SHP77 treated with DMSO at 0.1 percent for 48 hours (cell line): ENCODE data around the gene DACT1.

Source experiments
- DNase-seq: peaks from one replicate; lab custom pipeline; 2025; lab: John Stamatoyannopoulos, UW

Gene DACT1

DNA sequence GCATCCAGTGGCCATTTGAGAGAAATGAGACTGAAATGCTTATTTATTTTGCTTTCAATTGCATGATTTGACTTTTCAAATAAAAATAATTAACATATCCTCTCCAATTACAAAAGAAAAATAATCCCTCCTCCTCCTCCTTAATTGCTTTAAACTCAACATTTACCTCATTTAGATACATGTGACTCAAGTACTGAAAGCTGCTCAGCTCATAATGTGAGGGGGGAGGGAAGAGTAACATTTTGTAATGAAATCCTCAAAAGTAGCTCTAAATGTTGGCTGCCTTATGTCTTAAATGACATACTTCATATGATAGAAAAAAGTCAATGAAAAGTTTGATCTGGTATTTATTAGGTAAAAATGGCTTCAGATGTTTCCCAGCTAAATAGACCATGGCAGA is 29.0 kb downstream of the DACT1 start:
- DNase-seq, result no peak

DNA sequence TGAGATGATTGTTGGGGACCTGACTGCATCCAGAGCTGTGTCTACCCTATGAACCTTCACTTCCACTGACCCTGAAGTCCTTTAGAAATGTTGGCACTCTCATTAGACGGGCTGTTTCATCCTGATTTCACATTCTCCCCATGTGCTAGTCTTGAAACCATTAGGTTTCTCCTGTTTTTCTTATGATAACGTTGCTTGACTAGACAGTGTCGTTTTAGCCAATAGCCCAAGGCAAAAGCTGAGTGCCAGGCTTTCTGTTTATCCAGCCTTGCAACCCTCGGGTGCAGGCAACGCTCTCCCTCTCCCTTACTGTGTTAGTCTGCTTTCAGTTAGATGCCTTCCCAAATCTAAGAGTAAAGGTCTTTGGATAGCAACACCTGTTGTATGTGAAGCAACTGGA is 30.1 kb downstream of the DACT1 start:
- no peak for DNase-seq

DNA sequence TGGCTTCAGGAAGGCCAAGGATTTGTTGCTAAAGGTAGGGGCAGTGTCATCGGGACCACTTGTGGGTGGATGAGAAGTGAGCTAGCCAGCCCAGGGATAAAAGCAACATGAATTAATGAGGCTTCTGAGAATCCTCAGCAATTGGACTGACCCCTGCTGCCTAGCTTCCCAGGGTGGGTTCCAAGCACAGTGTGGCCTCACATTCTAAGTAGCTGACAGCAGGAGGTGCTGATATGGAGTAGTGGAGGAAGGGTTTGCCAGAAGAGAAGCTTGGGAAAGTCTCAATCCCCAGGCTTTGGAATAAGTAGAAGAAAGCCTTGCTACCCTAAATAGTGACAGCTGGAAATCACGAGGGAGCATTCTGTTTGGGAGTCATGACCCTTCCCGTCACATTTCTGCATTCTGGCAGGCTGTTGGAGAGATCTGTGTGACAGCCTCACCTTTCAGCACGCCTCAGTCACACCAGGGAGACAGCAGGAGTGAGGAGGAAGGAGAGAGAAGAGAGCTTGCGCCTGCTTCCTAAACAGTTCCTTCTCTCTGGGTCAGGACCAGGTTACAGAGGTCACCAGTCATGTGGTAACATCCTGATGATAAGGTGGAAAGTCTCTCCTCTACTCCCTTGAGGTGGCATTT is 31.2 kb downstream of the DACT1 start:
- no peak for DNase-seq

DNA sequence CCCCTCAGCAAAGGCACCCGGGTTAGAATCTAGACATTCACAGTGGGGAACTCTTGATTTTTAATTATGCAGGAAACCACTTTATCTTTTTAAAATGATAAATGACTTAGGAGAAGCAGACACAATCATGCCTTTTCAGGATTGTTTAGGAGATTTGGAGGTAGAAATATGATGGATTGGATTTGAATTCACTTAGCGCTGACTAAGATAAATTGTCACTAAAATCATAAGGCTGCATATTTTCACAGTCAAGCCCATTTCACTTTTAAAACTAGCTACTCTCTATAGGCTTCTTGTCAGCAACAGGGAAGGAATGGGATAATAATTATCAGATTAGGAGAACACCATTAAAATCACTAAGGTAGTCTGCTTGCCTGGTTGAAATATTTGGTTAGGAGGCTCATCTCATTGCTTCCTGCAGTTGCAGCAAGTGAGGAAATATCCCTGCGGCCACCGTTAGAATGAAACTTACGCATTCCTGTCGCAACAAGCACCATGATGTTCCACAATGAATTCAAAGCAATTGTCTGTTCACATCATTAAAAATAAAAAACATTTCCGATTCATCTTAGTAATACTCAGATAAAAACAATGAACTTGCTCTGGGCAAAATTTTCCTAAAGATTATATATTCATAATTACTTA is 31.9 kb downstream of the DACT1 start:
- DNase-seq, result no peak

DNA sequence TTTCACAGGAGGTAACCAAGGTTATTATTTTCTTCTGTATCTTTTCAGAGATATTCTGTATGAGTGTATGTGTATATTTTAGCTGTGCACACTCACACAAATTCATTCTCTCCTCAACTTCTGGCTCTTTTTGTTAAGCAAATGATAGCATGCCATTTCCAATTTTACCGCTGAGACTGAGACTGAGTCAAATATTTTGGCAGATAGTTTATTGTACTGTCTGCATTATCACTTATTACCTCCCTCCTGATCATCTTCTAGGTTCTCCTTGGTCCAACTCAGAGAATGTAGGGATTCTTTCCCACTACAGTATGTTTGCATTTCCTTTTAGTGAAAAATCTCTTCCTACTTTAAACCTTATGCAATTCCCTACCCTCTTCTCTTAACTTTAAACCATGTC is 33.3 kb downstream of the DACT1 start:
- DNase-seq, result no peak

DNA sequence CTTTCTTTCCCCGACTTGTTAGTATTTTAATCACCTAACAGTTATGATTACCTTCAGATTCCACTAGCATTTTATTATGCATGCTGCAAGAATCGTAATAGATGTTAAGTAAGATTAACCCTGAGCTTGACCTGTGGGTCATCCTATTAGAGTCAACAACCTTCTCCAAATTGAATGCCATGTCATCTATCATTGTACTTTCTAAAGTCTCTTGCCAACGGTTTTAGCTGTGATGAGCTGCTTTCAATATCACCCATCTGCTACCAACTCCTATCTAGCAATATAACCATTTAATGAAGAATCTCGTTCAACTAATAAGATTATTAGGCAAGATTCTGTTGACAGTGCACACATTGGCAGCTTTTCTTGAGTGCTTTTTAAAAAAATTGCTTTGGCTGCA is 33.7 kb downstream of the DACT1 start:
- DNase-seq, result no peak

DNA sequence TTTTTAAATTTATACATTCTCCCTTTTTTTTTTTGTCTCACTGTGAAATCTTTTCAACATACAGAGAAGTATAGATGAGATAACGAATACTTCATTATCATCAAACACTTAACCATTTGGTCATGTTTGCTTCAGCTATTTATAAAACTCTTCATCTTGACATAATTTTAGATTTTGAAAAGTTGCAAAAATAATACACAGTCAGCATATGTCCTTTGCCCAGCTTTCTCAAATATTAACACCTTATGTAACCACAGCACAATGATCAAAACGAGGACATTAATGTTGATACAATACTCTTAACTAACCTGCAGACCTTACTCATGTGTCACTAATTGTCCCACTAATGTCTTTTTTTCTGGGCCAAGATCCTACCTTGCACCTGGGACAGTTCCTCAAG is 36.0 kb downstream of the DACT1 start:
- DNase-seq, result no peak

DNA sequence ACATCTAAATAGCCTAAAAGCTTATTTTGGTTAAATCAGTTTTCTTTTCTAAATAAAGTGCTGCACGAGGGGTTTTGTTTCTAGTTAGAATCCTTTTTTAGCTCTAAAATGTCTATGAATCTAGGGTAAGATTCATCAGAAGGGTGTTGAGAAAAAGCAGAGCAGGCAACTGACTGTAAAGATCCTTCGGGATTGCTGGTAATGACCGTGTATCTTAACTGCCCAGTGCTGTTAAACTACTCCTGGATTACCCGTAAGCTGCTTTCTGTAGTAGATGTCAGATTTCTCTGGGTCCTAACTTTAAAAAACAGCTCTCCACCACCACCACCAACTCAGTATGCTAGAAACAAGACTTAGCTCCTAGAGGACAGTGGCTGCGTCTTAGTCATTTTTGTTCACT is 39.2 kb downstream of the DACT1 start:
- DNase-seq, result no peak

DNA sequence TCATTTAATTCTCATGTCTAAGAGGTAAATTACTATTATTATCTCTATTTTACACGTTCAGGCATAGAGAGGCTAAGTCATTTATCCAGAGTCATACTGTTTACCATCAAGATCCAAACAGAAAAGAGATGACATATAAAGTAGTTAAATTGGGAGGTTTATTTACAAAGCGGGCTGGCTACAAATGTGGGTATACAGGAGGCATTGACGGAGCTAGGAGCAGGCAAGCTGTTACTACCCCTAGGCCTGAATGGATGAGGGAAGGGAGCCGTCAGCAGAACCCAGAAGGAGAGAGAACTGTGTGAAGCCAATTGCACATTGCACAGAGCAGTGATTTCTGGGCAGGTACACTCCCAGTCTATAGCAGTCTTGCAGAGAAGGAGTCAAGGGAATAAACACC is 39.8 kb downstream of the DACT1 start:
- no peak for DNase-seq

DNA sequence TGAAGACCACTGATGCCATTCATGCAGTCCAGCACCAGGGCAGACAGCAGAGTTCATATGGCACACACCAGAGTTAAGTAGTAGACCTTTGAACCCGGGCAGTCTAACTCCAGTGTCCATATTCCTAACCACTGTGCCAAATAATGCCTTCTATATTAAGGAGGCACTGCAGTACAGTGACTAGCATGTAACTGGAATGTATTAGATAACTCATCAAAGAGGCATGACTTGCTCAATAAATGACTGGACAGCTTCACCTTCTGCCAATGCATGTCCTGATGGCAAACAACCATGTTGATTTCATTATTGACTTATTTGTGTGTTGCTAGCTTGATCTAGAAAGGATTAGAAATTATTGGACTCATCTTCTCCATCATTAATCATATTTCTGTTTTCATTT is 40.2 kb downstream of the DACT1 start:
- DNase-seq, result no peak

DNA sequence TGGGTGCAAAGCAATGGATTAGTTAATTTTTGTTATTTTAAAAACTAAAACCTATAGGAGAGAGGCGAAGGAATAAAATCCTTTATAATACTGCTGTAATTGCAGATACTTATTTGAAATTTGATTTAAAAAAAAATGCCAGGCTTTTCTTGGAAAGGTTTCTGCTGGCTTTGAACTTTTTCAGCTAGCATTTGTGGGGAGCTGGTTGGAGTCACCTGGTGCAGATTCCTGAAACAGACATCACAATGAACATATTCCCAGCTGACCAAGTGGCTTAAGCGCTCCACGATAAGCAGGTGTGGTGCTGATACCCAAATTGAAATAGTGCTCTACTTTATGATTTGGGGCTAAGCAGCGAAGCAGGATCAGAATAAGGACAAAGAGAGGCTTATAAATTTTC is 42.9 kb downstream of the DACT1 start:
- DNase-seq, result no peak

DNA sequence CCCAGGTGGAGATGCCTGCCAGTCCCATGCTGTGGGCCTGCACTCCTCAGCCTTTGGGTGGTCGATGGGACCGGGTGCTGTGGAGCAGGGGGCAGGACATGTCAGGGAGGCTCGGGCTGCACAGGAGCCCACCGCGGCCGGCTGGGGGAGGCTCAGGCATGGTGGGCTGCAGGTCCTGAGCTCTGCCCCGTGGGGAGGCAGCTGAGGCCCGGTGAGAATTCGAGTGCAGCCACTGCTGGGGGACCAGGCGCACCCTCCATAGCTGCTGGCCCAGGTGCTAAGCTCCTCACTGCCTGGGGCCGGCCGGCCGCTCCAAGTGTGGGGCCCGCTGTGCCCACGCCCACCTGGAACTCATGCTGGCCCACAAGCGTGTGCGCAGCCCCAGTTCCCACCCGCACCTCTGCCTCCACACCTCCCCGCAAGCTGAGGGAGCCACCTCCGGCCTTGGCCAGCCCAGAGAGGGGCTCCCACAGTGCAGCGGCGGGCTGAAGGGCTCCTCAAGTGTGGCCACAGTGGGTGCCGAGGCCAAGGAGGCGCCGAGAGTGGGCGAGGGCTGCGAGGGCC is 49.6 kb downstream of the DACT1 start:
- no peak for DNase-seq

DNA sequence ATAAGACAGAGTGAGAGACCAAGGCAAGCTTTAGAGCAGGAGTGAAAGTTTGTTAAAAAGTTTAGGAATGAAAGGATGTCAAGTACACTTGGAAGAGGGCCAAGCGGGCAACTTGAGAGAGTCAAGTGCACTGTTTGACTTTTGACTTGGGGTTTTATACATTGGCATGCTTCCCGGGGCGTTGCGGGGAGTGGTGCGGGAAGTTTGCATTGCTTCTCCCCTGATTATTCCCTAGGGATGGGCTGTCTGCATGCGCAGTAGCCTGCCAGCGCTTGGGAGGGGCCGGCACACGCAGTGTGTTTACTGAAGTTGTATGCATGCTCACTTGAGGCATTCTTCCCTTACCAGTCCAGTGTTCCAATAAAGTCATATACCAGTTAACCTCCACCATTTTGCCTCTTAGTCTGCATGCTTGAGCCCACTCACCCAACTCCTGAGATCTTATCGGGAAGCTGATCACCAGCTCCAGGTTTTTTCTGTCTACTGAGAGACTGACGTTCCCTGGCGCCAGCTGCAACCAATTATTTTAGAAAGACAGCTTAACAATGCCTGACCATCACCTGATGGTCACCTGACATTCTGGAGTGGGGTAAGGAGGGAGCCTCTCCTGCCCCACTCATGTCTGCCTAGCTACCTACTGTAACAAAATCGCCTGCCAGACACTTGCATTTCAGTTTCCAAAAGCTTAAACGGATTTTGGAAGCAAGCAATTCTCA is 53.2 kb downstream of the DACT1 start:
- DNase-seq, result peak; percentile 39

DNA sequence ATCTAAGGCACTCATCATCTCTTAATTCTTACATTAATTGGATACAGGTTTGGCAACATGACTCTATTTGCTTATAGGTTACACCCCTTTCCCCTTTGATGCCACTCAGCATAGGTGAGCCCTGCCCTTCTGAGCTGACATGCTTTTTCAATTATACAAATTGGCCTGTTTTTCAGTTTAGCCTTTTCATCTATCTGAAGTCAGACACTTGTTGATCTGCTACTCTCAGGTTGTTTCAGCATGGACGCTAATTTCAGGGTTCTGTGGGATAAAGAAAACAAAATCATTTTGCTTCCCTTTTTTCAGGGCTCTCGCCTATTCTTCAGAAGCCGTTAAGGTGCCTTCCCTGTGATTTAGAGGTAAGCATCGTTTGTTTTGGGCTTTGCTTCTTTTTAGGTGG is 55.3 kb downstream of the DACT1 start:
- no peak for DNase-seq

DNA sequence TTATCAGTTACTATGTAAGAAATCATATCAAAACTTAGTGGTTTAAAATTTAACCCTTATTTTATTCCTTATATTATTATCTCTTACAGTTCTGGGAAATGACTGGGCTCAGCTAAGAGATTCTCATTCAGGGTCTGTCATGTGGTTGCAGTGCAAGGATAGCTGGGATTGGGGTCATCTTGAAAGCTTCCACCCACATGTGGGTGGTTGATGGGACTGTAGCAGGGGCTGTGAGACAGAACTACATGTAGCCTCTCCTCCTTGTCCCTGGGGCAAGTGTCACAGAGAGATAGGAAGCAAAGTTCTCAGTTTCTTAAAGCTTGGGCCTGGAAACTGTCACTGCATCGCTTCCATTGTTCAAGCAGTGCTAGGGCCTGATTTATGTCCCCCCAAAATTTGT is 57.8 kb downstream of the DACT1 start:
- DNase-seq, result no peak

DNA sequence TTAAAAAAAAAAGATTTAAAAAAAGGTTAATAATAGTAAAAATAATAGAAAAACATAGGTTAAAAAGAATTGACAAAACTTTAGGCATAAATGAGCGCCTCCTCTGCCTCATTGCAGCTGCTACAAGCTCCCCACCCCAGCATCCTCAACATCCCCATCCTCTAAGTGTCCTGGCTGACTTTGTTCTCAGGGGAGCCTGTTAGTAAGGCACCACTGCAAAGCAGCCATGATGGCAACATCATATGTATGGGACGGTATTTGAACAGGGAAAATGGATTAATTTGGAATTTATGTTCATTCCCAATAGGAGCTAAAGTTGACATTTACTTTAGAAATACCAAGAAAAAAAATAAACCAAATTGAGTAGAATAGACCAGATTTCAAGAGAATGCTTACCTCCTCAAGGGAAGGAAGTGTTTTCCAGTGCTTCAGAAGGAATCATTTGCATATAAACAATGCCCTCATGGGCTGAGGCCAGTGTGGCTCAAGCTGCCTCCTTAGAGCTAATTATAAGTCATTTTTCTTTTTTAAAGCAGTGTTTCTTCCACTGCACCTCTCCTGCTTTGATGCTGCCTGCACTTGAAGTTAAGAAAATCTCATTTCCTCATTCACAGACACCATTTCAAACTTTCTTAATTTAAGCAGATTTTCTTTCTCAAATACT is 59.6 kb downstream of the DACT1 start:
- no peak for DNase-seq
